Left colon (tissue), 2 donors: ENCODE results near the gene DCUN1D2. TPM values are rescaled to one million over a fixed set of nuclear protein-coding genes. Genes with fewer than 3 reads are reported as not detected.
"Not testable (repeated sequence)": the region's sequence is repeated elsewhere in the genome, so short reads cannot be mapped to it uniquely, and the experiment has no call there.

Source experiments
- ATAC-seq: fragments of 200-7000 bp; cut with Tn5 transposase; one replicate; pipeline ENCODE4 v1.9.1; 2020; ENCODE audit warnings: mild to moderate bottlenecking, moderate library complexity
- DNase-seq, 2 donors: peaks; one replicate each; pipeline ENCODE4 v3.0.0-alpha.2; 2020
- intact Hi-C, 2 donors: fragments of 100-400 bp; cut with DNase I in 1 of 2; cut with micrococcal nuclease in 1 of 2; formaldehyde crosslinking; loops; one replicate each; pipeline versions ENCODE4 v1.11.2 to v1.14.0; 2022; cut with DNase I, micrococcal nuclease
- total RNA-seq, 2 donors: library from RNA; stranded (reverse); fragmentation: NEBNext Ultra II Directional; extraction: Animal tissue kit (Norgen Biotek cat#: 25700); gene quantifications; one replicate each; pipeline ENCODE4 v1.2.1, GENCODE V29; 2021
- donor health status: DM: no; HTN: no; CAD: no.
- donor health status: DM: yes; HTN: yes; CAD: no.

The DCUN1D2 gene
- total RNA-seq, 2 donors from 2014 or later: 18.2 to 22.7 TPM

DNA sequence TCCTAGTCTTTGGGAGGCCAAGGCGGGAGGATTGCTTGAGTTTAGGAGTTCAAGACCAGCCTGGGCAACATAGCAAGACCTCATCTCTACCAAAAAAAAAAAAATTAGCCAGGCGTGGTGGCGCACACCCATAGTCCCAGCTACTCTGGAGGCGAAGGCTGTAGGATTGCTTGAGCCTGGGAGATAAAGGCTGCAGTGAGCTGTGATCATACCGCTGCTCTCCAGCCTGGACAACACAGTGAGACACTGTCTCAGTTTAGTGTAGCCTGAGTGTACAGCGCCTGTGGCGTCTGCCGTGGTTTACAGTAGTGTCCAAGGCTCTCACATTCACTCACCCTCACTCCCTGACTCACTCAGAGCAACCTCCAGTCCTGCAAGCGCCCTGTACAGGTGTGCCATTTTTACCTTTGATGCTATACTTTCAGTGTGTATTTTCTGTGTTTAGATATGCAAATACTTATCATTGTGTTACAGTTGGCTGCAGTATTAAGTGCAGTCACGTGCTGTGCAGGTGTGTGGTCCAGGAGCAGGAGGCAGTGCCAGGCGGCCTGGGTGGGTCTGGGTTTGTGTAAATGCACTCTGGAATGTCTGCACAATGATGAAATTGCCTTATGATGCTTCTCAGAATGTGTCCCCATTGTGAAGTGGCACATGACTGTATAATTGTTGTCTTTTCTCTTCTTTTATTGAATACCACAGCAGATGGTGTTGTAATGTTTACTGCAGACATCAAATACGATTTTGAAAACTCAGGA is 36.1 kb upstream of the DCUN1D2 start:
- intact Hi-C loops: no loop called here
- peak in 1 of 2 donors; percentile 36 for DNase-seq
- peak; percentile 92 for ATAC-seq

DNA sequence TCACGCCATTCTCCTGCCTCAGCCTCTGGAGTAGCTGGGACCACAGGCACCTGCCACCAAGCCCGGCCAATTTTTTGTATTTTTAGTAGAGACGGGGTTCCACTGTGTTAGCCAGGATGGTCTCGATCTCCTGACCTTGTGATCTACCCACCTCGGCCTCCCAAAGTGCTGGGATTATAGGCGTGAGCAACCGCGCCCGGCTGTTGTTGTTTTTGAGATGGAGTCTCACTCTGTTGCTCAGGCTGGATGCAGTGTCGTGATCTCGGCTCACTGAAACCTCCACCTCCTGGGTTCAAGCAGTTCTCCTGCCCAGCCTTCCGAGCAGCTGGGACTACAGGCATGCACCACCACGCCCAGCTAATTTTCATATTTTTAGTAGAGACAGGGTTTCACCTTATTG is 31.9 kb upstream of the DCUN1D2 start:
- intact Hi-C loops, DNase-seq, ATAC-seq: not testable (repeated sequence)

DNA sequence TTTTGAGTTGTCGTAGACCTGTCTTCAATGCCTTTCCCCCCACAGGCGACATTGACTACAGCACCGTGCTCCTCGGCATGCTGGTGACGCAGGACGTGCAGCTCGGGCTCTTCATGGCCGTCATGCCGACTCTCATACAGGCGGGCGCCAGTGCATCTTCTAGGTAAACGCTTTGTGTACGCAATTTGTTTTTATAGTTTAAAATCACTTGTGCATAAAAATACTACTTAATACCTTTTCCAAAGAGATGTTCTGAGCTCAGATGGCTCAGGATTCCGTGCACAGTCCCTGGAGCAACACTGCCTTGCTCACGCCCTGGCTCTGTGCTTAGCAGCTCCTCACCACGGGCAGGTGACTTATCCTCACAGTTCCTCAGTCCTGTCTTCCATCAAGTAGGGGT is 30.1 kb upstream of the DCUN1D2 start:
- intact Hi-C loops: no loop called here
- ATAC-seq (no peak), DNase-seq (no peak)

DNA sequence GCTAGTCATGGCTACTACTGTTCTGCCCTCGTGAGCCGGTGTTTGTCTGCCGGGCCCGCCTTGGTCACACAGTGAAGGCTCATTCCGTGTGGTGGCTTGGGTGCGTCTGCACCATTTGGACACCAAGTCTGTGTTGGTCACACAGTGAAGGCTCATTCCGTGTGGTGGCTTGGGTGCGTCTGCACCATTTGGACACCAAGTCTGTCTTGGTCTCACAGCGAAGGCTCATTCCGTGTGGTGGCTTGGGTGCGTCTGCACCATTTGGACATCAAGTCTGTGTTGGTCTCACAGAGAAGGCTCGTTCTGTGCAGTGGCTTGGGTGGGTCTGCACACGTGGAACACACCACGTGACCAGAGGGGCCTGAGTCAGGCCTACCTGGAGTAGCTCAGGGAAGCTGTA is 29.0 kb upstream of the DCUN1D2 start:
- intact Hi-C loops: no loop called here
- no peak for ATAC-seq
- DNase-seq: no peak

DNA sequence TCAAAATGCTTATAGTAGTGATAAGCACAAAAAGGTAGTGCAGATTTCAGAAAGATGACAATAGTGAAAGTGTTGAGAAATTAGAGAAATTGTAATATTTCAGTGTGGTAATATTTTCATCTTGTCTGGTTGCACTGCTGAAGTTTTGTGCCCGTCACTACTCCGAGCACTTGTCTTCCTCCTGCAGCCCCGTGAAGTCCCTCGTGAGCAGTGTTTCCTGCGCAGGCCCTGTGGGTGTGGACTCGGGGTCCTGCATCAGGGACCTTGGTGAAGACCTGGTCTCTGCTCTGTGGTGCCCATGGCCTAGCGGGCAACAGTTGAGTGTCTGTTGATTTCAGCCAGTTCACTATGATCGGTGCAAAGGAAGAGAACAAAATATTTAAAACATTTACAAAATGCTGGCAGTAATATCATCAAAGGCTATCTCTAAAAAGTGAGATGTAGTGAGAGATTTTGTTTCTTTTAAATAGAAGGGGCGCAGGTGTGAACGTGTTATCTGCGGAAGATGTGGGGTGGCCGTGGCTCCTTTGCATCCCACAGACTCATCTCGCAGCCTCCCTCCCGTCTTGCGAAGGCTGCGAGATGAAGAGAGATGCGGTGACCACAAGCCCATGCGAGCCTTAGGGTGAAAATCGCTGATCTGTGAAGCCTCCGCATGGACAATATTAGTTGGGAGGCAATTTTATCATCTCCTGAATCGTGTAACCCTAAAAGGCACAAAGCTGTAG is 27.7 kb upstream of the DCUN1D2 start:
- DNase-seq: no peak
- intact Hi-C loops: no loop called here
- ATAC-seq: no peak

DNA sequence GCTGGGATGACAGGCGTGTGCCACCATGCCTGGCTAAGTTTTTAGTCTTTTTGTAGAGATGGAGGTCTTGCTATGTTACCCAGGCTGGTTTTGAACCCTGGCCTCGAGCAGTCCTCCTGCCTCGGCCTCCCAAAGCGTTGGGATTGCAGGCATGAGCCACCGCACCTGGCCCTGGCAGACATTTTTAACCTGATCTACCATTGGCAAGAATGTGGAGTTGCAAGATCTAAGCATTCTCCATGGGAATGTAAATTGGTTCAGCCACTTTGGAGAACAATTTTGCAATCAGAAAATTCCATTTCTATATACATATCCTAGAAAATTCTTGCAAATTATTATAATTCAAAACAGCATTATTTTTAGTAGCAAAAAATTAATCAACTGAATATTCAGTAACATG is 24.3 kb upstream of the DCUN1D2 start:
- no peak for DNase-seq

DNA sequence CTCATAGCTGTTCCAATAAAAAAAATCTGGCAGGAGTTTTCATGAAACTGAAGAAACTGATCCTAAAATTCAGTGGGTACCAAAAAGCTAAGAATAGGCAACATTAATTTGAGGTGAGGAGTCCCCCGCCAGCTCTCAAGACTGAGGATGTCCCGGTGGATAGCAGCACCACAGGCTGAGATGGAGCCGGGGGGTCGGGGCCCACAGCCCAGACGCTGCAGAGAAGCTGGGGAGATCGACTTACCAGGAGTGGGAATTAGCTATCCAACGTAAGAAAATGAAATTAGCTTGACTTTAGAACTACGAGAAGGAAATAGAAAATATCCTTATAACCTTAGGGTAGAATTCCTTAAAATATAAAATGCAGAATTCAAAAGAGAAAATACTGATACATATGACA is 23.2 kb upstream of the DCUN1D2 start:
- ATAC-seq (no peak), DNase-seq (no peak)
- intact Hi-C loops: no loop called here

More for the DNA sequence above, 24.3 kb upstream of the DCUN1D2 start:
- intact Hi-C loops: no loop called here
- ATAC-seq: no peak

DNA sequence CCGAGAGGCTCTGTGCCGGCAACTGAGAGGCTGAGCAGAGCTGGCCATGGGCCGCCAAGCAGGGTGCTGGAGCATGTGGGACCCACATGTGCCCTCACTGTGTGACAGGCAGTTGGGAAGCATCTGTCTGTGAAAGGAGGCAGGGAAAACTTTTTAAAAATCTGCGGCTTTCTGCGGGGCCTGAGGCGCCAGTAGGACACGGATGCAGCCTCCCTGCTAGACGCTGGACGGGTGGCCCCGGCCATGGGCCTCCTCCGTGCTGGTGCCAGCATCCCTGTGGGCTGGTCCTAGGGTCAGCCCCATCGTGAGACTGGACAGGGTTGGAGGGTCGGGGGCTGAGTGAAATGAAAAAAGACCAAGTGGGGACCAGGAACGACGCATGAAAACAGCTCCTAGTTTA is 20.9 kb upstream of the DCUN1D2 start:
- intact Hi-C loops: no loop called here
- ATAC-seq (no peak), DNase-seq (no peak)

DNA sequence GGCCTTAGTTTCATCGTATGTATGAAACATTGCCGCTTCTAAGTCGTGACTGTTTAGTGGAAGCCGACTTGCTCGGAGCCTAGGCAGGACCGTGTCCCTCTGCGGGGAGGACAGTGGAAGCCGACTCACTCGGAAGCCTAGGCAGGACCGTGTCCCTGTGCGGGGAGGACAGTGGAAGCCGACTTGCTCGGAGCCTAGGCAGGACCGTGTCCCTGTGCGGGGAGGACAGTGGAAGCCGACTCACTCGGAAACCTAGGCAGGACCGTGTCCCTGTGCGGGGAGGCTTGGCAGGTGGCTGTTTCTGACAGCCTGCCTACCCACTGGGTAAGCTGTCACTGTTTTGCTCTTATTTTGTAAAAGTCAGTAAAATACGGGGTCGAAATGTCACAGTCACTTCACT is 20.4 kb upstream of the DCUN1D2 start:
- intact Hi-C loops: no loop called here
- no peak for DNase-seq
- ATAC-seq: no peak

DNA sequence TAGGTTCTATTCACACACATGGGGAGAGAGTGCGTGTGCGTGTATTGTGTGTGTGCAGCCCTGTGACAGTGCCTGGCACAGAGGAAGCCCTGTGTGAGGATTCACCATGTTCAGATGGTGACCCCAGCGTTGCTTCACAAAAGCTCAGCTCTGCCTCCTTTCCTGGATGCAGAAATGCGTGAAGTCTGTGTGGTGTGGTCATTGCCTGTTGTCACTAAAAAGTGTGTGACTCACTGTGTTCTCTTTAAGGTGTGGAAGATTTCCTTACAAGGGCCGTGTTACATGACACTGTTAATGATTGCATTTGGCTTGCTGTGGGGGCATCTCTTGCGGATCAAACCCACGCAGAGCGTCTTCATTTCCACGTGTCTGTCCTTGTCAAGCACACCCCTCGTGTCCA is 19.5 kb upstream of the DCUN1D2 start:
- intact Hi-C loops: no loop called here
- DNase-seq (no peak), ATAC-seq (no peak)

DNA sequence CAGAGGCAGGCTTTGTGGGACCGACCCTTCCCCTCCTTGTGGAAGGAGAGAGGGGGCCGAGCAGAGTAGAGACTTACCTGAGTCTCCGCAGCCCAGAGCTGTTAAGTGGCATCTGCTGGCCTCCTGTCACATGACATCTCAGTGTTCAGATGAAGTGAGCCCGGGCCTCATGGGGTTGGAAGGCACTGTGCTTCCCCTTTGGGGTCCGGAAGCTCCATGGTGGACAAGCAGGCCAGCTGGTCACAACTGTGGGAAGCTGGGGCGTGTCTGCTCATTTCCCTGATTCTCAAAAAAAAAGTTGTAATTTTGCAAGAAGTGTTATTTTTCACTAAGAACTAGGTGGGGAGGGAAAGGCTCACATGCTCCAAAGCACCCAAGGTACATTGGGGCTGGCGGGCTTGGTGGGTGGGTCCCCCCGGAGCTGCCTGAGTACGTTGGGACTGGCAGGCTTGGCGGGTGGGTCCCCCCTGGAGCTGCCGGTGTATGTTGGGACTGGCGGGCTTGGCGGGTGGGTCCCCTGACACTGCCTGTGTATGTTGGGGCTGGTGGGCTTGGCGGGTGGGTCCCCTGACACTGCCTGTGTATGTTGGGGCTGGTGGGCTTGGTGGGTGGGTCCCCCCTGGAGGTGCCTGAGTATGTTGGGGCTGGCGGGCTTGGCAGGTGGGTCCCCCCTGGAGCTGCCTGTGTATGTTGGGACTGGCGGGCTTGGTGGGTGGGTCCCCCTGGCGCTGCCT is 18.2 kb upstream of the DCUN1D2 start:
- intact Hi-C loops: no loop called here
- DNase-seq: no peak
- no peak for ATAC-seq

DNA sequence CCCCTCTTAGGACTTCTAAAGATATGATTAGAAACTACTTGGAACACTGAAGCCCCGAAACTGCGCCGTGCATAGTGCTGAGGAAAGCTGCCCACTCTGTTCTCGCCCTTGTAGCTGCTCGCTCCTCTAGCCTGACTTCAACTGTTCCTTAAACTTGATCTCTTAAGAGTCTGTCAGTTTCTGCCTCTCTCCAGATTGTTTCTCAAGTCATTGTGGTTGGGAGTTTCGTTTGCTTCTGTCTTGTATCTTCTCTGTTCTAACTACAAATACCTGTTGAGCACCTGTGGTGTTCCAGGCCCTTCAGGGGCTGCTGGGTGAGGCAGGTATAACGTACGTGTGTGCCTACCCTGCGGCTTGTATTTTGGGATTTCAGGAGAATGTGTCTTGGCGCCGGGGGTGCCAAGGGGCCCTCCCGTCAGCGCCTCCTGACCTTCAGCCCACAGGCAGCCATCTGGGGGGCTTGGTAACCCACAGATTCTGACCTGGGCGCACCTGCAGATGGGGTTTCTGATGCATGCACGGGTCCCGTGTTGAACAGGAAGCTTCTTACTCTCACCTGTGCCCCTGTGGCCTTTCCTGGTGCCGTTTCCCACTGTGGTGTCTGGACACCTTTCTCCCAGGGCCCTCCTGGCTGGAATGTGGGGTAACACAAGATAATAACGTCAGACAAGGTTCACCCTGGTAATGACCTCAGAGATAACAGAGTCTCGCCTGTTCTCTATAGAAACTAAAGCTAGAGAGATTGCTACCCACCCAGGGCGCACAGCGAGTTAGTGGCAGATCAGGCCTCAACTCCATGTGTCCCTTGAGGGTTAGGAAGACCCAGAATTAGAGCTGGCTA is 17.2 kb upstream of the DCUN1D2 start:
- ATAC-seq: no peak
- no peak for DNase-seq
- intact Hi-C loops: no loop called here

DNA sequence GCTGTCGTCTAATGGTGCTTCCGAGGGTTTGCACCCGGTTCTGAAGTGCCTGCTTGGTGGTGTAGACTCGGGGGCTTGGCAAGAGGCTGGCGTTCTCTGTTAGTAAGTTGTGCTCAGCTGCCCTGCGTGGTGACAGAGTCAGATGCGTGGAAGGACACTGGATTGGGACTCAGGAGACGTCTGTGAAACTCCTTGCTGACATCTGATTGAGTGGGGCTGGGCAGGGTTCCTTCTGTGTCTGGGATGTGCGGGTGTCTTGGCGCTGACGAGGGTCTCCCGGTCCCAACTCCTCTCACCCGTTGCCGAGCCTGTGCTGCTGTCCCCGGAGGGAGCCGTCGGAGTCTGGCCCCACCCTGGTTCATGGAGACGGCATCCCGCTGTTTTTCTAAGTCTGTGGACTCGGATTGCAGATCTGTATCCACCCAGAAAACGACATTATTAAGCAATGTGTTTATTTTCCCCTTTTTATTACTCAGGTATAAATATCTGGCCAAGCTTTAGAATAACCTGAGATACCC is 16.4 kb upstream of the DCUN1D2 start:
- DNase-seq (no peak), ATAC-seq (no peak)
- intact Hi-C loops: no loop called here

DNA sequence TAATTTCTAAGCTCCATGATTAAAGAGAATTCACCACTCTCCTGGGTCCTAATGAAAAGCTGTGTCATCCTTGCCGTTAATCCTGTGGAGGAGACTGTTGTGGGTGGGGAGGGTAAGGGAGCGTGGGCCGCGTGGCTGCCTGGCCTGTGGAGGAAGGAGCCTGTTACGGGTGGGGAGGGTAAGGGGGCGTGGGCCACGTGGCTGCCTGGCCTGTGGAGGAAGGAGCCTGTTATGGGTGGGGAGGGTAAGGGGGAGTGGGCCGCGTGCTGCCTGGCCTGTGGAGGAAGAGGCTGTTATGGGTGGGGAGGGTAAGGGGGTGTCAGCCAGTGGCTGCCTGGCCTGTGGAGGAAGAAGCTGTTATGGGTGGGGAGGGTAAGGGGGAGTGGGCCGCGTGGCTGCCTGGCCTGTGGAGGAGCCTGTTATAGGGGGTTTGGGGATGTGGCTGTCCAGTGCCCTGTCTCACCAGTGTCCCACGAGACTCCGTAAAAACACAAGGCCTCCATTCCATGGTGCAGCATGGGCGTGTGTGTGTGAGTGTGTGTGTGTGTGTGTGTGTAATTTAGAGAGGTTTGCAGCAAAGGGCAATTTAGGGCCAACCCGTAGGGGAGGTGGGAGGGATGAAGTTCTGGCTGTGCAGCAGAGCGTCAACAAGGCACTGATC is 15.6 kb upstream of the DCUN1D2 start:
- intact Hi-C loops: no loop called here
- ATAC-seq: no peak
- DNase-seq: no peak

DNA sequence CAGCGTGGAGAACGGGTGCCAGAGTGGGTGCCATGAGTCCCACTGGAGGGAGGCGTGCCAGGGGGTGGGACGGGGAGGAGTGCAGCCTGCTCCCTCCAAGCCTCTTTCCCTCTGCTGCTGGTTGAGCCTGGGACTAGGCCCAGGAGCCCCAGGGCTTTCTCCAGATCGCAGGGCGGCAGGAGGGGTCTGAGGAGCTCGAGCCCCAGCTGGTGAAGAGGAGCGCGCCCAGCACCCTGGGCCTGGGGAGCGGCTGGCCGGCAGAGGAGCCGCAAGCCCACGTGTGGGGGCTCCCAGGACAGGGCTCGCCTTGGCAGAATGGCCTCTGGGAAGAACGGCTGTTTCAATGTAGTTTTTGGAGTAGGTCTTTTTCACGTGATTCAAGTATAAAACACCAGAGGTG is 12.2 kb upstream of the DCUN1D2 start:
- intact Hi-C loops: no loop called here
- DNase-seq (no peak), ATAC-seq (no peak)

DNA sequence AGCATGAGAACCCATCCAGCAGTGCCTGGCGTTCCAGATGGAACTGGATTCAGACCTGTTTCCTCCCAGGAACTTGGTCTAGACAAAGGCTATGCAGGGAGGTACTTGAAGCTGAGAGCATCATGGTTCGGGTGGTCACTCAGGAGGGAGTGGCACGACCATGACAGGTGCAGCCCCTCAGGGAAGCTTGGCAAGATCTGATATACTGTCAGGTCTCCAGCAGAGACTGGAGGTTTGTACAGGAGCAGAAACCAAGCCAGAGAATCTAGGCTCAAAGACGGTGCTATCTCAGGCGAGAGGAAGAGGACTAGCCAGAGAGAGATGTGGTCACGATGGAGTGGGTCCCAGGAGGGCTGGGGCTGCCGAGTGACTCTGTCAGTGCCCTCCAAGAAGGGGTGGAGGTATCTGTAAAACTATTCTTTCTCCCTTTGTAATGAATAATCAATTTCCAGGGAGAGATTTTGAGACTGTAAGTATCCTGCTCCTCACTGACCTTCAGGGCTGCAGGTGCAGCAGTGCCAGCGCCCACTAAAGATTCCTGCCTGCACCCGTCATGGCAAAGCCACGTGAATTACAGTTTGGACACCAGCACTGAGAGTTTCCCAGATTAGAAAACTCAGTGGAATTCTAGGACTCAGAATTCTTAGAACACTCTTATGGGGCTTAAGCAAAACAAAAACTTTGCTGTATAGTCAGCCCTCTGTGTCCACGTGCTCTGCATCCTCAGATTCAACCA is 10.2 kb upstream of the DCUN1D2 start:
- intact Hi-C loops: no loop called here
- ATAC-seq (no peak), DNase-seq (no peak)

DNA sequence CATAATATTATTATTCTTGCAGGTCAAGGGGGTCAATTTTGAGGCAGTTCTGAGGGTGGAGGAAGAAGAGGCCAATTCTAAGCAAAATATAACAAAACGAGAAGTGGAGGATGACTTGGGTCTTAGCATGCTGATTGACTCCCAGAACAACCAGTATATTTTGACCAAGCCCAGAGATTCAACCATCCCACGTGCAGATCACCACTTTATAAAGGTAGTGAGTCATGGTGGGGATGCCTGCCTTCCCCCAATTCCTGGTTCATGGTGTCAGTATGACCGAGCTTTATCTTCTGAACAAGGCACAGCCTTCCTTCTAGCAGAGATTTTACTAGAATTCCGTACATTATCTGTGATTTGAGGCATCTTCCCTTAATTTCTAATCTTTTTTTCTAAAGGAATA is 9.4 kb upstream of the DCUN1D2 start:
- intact Hi-C loops: no loop called here
- DNase-seq (no peak), ATAC-seq (no peak)

DNA sequence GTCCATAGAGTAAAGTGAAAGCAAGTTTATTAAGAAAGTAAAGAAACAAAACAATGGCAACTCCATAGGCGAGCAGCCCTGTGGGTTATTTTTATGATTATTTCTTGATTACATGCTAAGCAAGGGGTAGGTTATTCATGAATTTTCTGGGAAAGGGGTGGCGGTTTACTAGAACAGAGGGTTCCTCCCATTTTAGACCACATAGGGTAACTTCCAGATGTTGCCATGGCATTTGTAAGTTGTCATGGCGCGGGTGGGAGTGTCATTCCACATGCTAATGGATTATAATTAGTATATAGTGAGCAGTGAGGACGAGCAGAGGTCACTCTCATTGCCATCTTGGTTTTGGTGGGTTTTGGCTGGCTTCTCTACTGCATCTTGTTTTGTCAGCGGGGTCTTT is 8.4 kb upstream of the DCUN1D2 start:
- DNase-seq (no peak), ATAC-seq (no peak)
- intact Hi-C loops: no loop called here
